ENCODE results near the gene ATP5PF.

GRCh38 chr21:25767921-25768320 is 33.2 kb upstream of the ATP5PF start:
- TF ChIP-seq CTCF (conservative IDR thresholded peaks at IDR 0.05 in 1 of 2, IDR thresholded peaks at IDR 0.05 in 1 of 2; ENCODE audit: extremely low read depth in 1 of 2, insufficient read depth in 1 of 2, low read depth in 1 of 2, low read length in 2 of 2) = no peak
- no peak for TF ChIP-seq EZH2 (IDR thresholded peaks at IDR 0.05; ENCODE audit: borderline replicate concordance, low read length)

All from mammary epithelial cell (primary cell).